Neuronal stem cell (in vitro differentiated cells): ENCODE data around the gene PCYT1A.

ENCODE experiments used
- DNase-seq: peaks from one replicate; pipeline ENCODE4 v3.0.0-alpha.2; 2013; ENCODE audit warnings: low spot score
- H2AFZ ChIP-seq: one replicate; pipeline ENCODE4 v1.6.1; 2013; ENCODE audit warnings: mild to moderate bottlenecking, low read length, inconsistent platforms
- H2AK5ac ChIP-seq: 2 replicates; pipeline ENCODE4 v1.6.1; 2013; ENCODE audit warnings: low read depth, mild to moderate bottlenecking, inconsistent platforms, low read length, moderate library complexity, mixed read lengths
- H2BK120ac ChIP-seq: 2 replicates; pipeline ENCODE4 v1.6.1; 2013; ENCODE audit warnings: low read depth, mild to moderate bottlenecking, inconsistent platforms, low read length, moderate library complexity, mixed read lengths
- H2BK12ac ChIP-seq: one replicate; pipeline ENCODE4 v1.6.1; 2013; ENCODE audit warnings: low read length, inconsistent platforms
- H2BK15ac ChIP-seq: 2 replicates; pipeline ENCODE4 v1.6.1; 2013; ENCODE audit warnings: mild to moderate bottlenecking, low read length, inconsistent platforms, mixed read lengths
- H2BK5ac ChIP-seq: one replicate; pipeline ENCODE4 v1.6.1; 2013; ENCODE audit warnings: inconsistent platforms, mild to moderate bottlenecking, low read length, moderate library complexity
- H3K14ac ChIP-seq: one replicate; pipeline ENCODE4 v1.6.1; 2013; ENCODE audit warnings: low read length, inconsistent platforms
- H3K18ac ChIP-seq: 2 replicates; pipeline ENCODE4 v1.6.1; 2013; ENCODE audit warnings: low read length, inconsistent platforms
- H3K23ac ChIP-seq: 2 replicates; pipeline ENCODE4 v1.6.1; 2013; ENCODE audit warnings: low read depth, mild to moderate bottlenecking, mixed read lengths, low read length, inconsistent platforms; ENCODE audit not compliant: poor library complexity
- H3K27ac ChIP-seq: replicated peaks from 3 replicates; pipeline ENCODE4 v1.5.1; 2013; ENCODE audit warnings: low read length, inconsistent platforms
- H3K27me3 ChIP-seq, 3 experiments: 2 replicates each; pipeline ENCODE4 v1.6.1; 2013; ENCODE audit warnings: low read length in 3 of 3, mild to moderate bottlenecking in 2 of 3, inconsistent platforms in 1 of 3, low read depth in 1 of 3, mixed read lengths in 1 of 3, moderate library complexity in 1 of 3; ENCODE audit not compliant: control insufficient read depth in 3 of 3, insufficient read depth in 3 of 3
- H3K36me3 ChIP-seq, 2 donors: replicated peaks in 1 of 2; 2 replicates each; pipeline ENCODE4 v1.6.1; 2013; ENCODE audit warnings: low read length in 2 of 2; ENCODE audit not compliant: control insufficient read depth in 2 of 2, insufficient read depth in 2 of 2
- H3K4ac ChIP-seq: 2 replicates; pipeline ENCODE4 v1.6.1; 2013; ENCODE audit warnings: inconsistent platforms, mild to moderate bottlenecking, low read length, moderate library complexity
- H3K4me1 ChIP-seq, 2 donors: 1 replicate in 1 of 2; 2 replicates in 1 of 2; pipeline ENCODE4 v1.6.1; 2013; ENCODE audit warnings: low read length in 2 of 2, low read depth in 1 of 2; ENCODE audit not compliant: control insufficient read depth in 2 of 2, insufficient read depth in 1 of 2
- H3K4me2 ChIP-seq: one replicate; pipeline ENCODE4 v1.6.1; 2013; ENCODE audit warnings: mild to moderate bottlenecking, low read length, inconsistent platforms; ENCODE audit not compliant: insufficient read depth, poor library complexity, severe bottlenecking
- H3K4me3 ChIP-seq, 2 donors: 2 replicates each; pipeline ENCODE4 v1.5.1; 2013; ENCODE audit warnings: low read length in 2 of 2, mild to moderate bottlenecking in 2 of 2, inconsistent platforms in 1 of 2, moderate library complexity in 1 of 2
- H3K79me1 ChIP-seq: one replicate; pipeline ENCODE4 v1.6.1; 2013; ENCODE audit warnings: low read depth, mild to moderate bottlenecking, inconsistent platforms, low read length, moderate library complexity
- H3K9ac ChIP-seq: one replicate; pipeline ENCODE4 v1.6.1; 2013; ENCODE audit warnings: mild to moderate bottlenecking, low read depth, low read length, inconsistent platforms; ENCODE audit not compliant: poor library complexity
- H3K9me3 ChIP-seq, 2 donors: replicated peaks in 1 of 2; 2 replicates each; pipeline versions ENCODE3 to v1.6.1; 2013; ENCODE audit warnings: low read length in 2 of 2, mild to moderate bottlenecking in 2 of 2, inconsistent platforms in 1 of 2, low read depth in 1 of 2, mixed read lengths in 1 of 2, moderate library complexity in 1 of 2; ENCODE audit not compliant: control insufficient read depth in 2 of 2, insufficient read depth in 1 of 2
- H4K8ac ChIP-seq: one replicate; pipeline ENCODE4 v1.6.1; 2013; ENCODE audit warnings: low read depth, mild to moderate bottlenecking, inconsistent platforms, low read length, moderate library complexity
- H4K91ac ChIP-seq: one replicate; pipeline ENCODE4 v1.6.1; 2013; ENCODE audit warnings: low read length, low read depth, mild to moderate bottlenecking, inconsistent platforms; ENCODE audit not compliant: poor library complexity
- WGBS, 2 donors: extraction: QIAGEN DNeasy Blood & Tissue Kit; methylation state at CpG; one replicate each; pipeline ENCODE4 v1.1.7; 2013; ENCODE audit warnings: missing lambda C conversion rate in 2 of 2, mixed read lengths in 1 of 2; ENCODE audit not compliant: insufficient read length in 2 of 2, insufficient replicate concordance in 1 of 2; ENCODE audit errors: extremely low coverage in 2 of 2; 5-methylcytosine and 5-hydroxymethylcytosine counted together

PCYT1A gene

GRCh38 chr3:196238612-196239560, 48.6 kb downstream of the PCYT1A start:
- Histone ChIP-seq H3K9me3 (no peaks in the 10 kb centered on the region), H3K4ac (no peak overlapping the region), H4K8ac (no peak overlapping the region), H3K23ac (no peak overlapping the region), H3K27me3 (no peaks in the 10 kb centered on the region), H2BK15ac (no peak overlapping the region), H3K9ac (no peak overlapping the region), H2BK5ac (no peak overlapping the region), H4K91ac (no peak overlapping the region), H2BK12ac (no peak overlapping the region), H3K79me1 (no peaks in the 10 kb centered on the region), H3K36me3 (peaks cover 19 to 49% of the 10 kb centered on the region in 2 donors), H3K14ac (no peak overlapping the region), H3K4me2 (no peak overlapping the region), H3K4me1 (no peaks in the 10 kb centered on the region), H2AK5ac (no peak overlapping the region), H3K18ac (no peak overlapping the region), H2AFZ (no peak overlapping the region), H3K4me3 (no peak overlapping the region), H2BK120ac (no peak overlapping the region), H3K27ac (no peak overlapping the region)
- no CpG with 5 or more reads among the region's 14 CpGs for WGBS, 2 donors
- no peak for DNase-seq

- no peak overlapping the region for H3K27ac ChIP-seq
- DNase-seq, result no peak
Observed at GRCh38 chr3:196237203-196237602, 50.3 kb downstream of the PCYT1A start.

GRCh38 chr3:196236223-196236622, 51.3 kb downstream of the PCYT1A start:
- Histone ChIP-seq H3K9me3 (no peaks in the 10 kb centered on the region), H3K4me3 (no peak overlapping the region), H4K8ac (no peak overlapping the region), H2BK12ac (no peak overlapping the region), H3K4me1 (no peaks in the 10 kb centered on the region), H2BK5ac (no peak overlapping the region), H3K9ac (no peak overlapping the region), H3K27ac (no peak overlapping the region), H3K23ac (no peak overlapping the region), H3K18ac (no peak overlapping the region), H4K91ac (no peak overlapping the region), H2BK15ac (no peak overlapping the region), H3K79me1 (no peaks in the 10 kb centered on the region), H2AFZ (no peak overlapping the region), H2AK5ac (no peak overlapping the region), H3K36me3 (peaks cover 7 to 33% of the 10 kb centered on the region in 2 donors), H3K4me2 (no peak overlapping the region), H3K14ac (no peak overlapping the region), H2BK120ac (no peak overlapping the region), H3K4ac (no peak overlapping the region), H3K27me3 (no peaks in the 10 kb centered on the region)
- no peak for DNase-seq
- no CpG with 5 or more reads among the region's 8 CpGs for whole genome bisulfite sequencing, 2 donors

More at GRCh38 chr3:196237203-196237602, 50.3 kb downstream of the PCYT1A start:
- Histone ChIP-seq H3K4ac (no peak overlapping the region), H3K79me1 (no peaks in the 10 kb centered on the region), H2BK15ac (no peak overlapping the region), H2AK5ac (no peak overlapping the region), H3K18ac (no peak overlapping the region), H3K4me2 (no peak overlapping the region), H4K91ac (no peak overlapping the region), H4K8ac (no peak overlapping the region), H3K9me3 (no peaks in the 10 kb centered on the region), H2BK120ac (no peak overlapping the region), H3K36me3 (peaks cover 13 to 43% of the 10 kb centered on the region in 2 donors), H2BK5ac (no peak overlapping the region), H3K27me3 (no peaks in the 10 kb centered on the region), H3K23ac (no peak overlapping the region), H3K9ac (no peak overlapping the region), H3K14ac (no peak overlapping the region), H2BK12ac (no peak overlapping the region), H2AFZ (no peak overlapping the region), H3K4me1 (no peaks in the 10 kb centered on the region), H3K4me3 (no peak overlapping the region)
- WGBS, 2 donors, result no CpG with 5 or more reads among the region's 5 CpGs

- Histone ChIP-seq H2BK12ac (no peak overlapping the region), H2AK5ac (no peak overlapping the region), H3K27ac (no peak overlapping the region), H3K23ac (no peak overlapping the region), H3K4me3 (no peak overlapping the region), H3K14ac (no peak overlapping the region), H2BK120ac (no peak overlapping the region), H2BK15ac (no peak overlapping the region), H3K4me1 (no peaks in the 10 kb centered on the region), H3K9me3 (no peaks in the 10 kb centered on the region), H3K27me3 (no peaks in the 10 kb centered on the region), H3K9ac (no peak overlapping the region), H3K4me2 (no peak overlapping the region), H2AFZ (no peak overlapping the region), H4K8ac (no peak overlapping the region), H2BK5ac (no peak overlapping the region), H3K36me3 (peaks cover 7 to 28% of the 10 kb centered on the region in 2 donors), H3K18ac (no peak overlapping the region), H4K91ac (no peak overlapping the region), H3K79me1 (no peaks in the 10 kb centered on the region), H3K4ac (no peak overlapping the region)
- no CpG with 5 or more reads among the region's 12 CpGs for WGBS, 2 donors
- DNase-seq, result no peak
Observed at GRCh38 chr3:196235452-196236122, 51.9 kb downstream of the PCYT1A start.
